Measurements from ENCODE around the gene METTL25. TPM values are rescaled to one million over a fixed set of nuclear protein-coding genes. Genes with fewer than 3 reads are reported as not detected.
"Not testable (repeated sequence)": the region's sequence is repeated elsewhere in the genome, so short reads cannot be mapped to it uniquely, and the experiment has no call there.

METTL25 gene
- total RNA-seq, 2 experiments from 2014 or later = 10.4 to 10.7 TPM

GRCh38 chr12:82357845-82358199 lies 507 bp upstream of the METTL25 start:
- no peak for DNase-seq
- ChIA-PET CTCF (interaction anchor here (0.8 to 3.3 kb wide), 9 partner anchors 8 to 760 kb away, joined by 3 to 20 read pairs (median 9); partner anchors contain the start of gene TMTC2), POLR2A (interaction anchor here (1.0 to 1.2 kb wide), 4 partner anchors 11 to 328 kb away, joined by 3 to 8 read pairs (median 4); partner anchors contain the start of gene TMTC2)
- no peaks in the 10 kb centered on the region for H3K27me3 Mint-ChIP-seq (ENCODE audit: low read depth)
- ATAC-seq = no peak
- peaks cover 45% of the 10 kb centered on the region for H3K36me3 Mint-ChIP-seq (ENCODE audit: low read depth)
- peak overlapping the region; percentile 93 for H3K4me3 Mint-ChIP-seq
- no peaks in the 10 kb centered on the region for H3K9me3 Mint-ChIP-seq (ENCODE audit: insufficient read depth)
- H3K4me1 Mint-ChIP-seq (ENCODE audit: low read depth) = peaks cover 42% of the 10 kb centered on the region
- peak overlapping the region; percentile 99 for H3K27ac Mint-ChIP-seq

DNA sequence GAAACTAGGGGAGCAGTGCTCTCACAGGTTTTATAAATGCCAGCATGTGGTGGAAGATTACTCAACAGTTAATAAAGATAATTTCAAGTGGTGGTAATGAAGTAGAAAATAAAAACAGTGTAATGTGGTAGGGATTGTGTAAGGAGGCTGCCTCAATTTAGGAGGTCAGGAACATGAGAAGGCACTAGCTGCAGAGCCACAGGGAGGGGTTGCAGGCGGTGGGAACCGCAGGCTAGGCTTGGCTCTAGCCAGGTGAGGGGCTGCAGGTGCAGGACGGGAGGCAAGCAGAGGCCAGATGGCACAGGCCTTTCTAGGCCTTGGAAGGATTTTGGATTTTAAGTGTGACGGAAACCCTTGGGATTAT lies 768 bp downstream of the METTL25 start:
- peak overlapping the region; percentile 93 for H3K4me3 Mint-ChIP-seq
- no peak for DNase-seq
- peaks cover 38% of the 10 kb centered on the region for H3K36me3 Mint-ChIP-seq (ENCODE audit: low read depth)
- ChIA-PET POLR2A (interaction anchor here (1.2 kb wide), 2 partner anchors 15 to 327 kb away, joined by 6 to 8 read pairs; partner anchors contain the start of gene TMTC2), CTCF (interaction anchor here (1.1 to 2.1 kb wide), 5 partner anchors 9 to 761 kb away, joined by 3 to 11 read pairs (median 9); partner anchors contain the start of gene TMTC2)
- peaks cover 42% of the 10 kb centered on the region for H3K4me1 Mint-ChIP-seq (ENCODE audit: low read depth)
- H3K27ac Mint-ChIP-seq = peak overlapping the region; percentile 99
- H3K27me3 Mint-ChIP-seq (ENCODE audit: low read depth) = no peaks in the 10 kb centered on the region
- H3K9me3 Mint-ChIP-seq (ENCODE audit: insufficient read depth) = no peaks in the 10 kb centered on the region
- ATAC-seq = no peak

DNA sequence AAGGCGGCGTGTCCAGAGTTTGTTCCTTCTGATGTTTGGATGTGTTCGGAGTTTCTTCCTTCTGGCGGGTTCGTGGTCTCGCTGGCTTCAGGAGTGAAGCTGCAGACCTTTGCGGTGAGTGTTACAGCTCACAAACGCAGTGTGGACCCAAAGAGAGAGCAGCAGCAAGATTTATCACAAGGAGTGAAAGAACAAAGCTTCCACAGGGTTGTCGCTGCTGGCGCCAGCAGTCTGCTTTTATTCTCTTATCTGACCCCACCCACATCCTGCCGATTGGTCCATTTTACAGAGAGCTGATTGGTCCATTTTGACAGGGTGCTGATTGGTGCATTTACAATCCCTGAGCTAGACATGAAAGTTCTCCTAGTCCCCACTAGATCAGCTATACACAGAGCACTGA lies 2.5 kb downstream of the METTL25 start:
- ChIA-PET POLR2A (interaction anchor here (0.5 kb wide), 1 partner anchor 435 kb away, joined by 4 read pairs; no protein-coding TSS in a partner anchor), CTCF (interaction anchor here (0.7 to 1.5 kb wide), 2 partner anchors 13 to 24 kb away, joined by 3 read pairs; no protein-coding TSS in a partner anchor)
- not testable (repeated sequence) for ATAC-seq; DNase-seq; H3K27ac Mint-ChIP-seq; H3K4me3 Mint-ChIP-seq; H3K9me3 Mint-ChIP-seq (ENCODE audit: insufficient read depth); H3K27me3 Mint-ChIP-seq (ENCODE audit: low read depth)
- Mint-ChIP-seq H3K36me3 (ENCODE audit: low read depth) (peaks cover 27% of the 10 kb centered on the region), H3K4me1 (ENCODE audit: low read depth) (peaks cover 32% of the 10 kb centered on the region)

- CTCF ChIA-PET = no interaction called here
- Mint-ChIP-seq H3K4me3 (no peak overlapping the region), H3K9me3 (ENCODE audit: insufficient read depth) (no peaks in the 10 kb centered on the region), H3K4me1 (ENCODE audit: low read depth) (peaks cover 26% of the 10 kb centered on the region), H3K27ac (no peak overlapping the region), H3K27me3 (ENCODE audit: low read depth) (no peaks in the 10 kb centered on the region), H3K36me3 (ENCODE audit: low read depth) (peaks cover 20% of the 10 kb centered on the region)
- DNase-seq = no peak
- POLR2A ChIA-PET = no interaction called here
- ATAC-seq = no peak
Observed at GRCh38 chr12:82361461-82361915, 3.2 kb downstream of the METTL25 start.

DNA sequence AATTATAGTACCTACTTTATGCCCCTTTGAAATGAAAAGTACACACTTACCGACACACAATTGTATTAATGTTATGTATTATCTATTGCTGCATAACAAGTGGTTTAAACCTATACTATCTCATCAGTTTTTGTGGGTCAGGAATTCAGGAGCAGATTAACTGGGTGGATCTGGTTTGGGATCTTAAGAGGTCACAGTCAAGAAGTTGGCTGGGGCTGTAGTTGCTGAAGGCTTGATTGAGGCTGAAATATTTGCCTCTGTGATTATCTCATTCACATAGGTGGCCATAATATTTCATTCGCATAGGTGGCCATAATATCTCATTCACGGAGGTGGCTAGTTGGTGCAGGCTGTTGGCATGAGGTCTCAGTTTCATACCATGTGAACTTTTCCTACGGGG lies 5.7 kb downstream of the METTL25 start:
- H3K27me3 Mint-ChIP-seq (ENCODE audit: low read depth) = no peaks in the 10 kb centered on the region
- DNase-seq (no peak), ATAC-seq (no peak)
- no peak overlapping the region for H3K4me3 Mint-ChIP-seq
- ChIA-PET POLR2A (no interaction called here), CTCF (no interaction called here)
- peaks cover 17% of the 10 kb centered on the region for H3K4me1 Mint-ChIP-seq (ENCODE audit: low read depth)
- H3K36me3 Mint-ChIP-seq (ENCODE audit: low read depth) = peaks cover 13% of the 10 kb centered on the region
- no peaks in the 10 kb centered on the region for H3K9me3 Mint-ChIP-seq (ENCODE audit: insufficient read depth)
- no peak overlapping the region for H3K27ac Mint-ChIP-seq

- Mint-ChIP-seq H3K4me1 (ENCODE audit: low read depth) (peaks cover 3% of the 10 kb centered on the region), H3K36me3 (ENCODE audit: low read depth) (peaks cover 3% of the 10 kb centered on the region), H3K27me3 (ENCODE audit: low read depth) (no peaks in the 10 kb centered on the region), H3K9me3 (ENCODE audit: insufficient read depth) (no peaks in the 10 kb centered on the region), H3K4me3 (no peak overlapping the region), H3K27ac (no peak overlapping the region)
- DNase-seq = no peak
- ATAC-seq = no peak
- CTCF ChIA-PET = interaction anchor here (4.3 kb wide), 1 partner anchor 9 kb away, joined by 20 read pairs; the partner anchor contains the start of genes CCDC59 and METTL25
- POLR2A ChIA-PET = no interaction called here
Observed at GRCh38 chr12:82366197-82366596, 7.9 kb downstream of the METTL25 start.

GRCh38 chr12:82375201-82375600 lies 16.9 kb downstream of the METTL25 start:
- ATAC-seq (no peak), DNase-seq (no peak)
- Mint-ChIP-seq H3K27me3 (ENCODE audit: low read depth) (no peaks in the 10 kb centered on the region), H3K27ac (no peak overlapping the region), H3K4me1 (ENCODE audit: low read depth) (no peaks in the 10 kb centered on the region), H3K36me3 (ENCODE audit: low read depth) (peaks cover 16% of the 10 kb centered on the region), H3K9me3 (ENCODE audit: insufficient read depth) (peaks cover 7% of the 10 kb centered on the region), H3K4me3 (no peak overlapping the region)
- ChIA-PET POLR2A (no interaction called here), CTCF (interaction anchor here (1.0 to 2.6 kb wide), 2 partner anchors 10 to 17 kb away, joined by 3 to 11 read pairs; partner anchors contain the start of genes CCDC59 and METTL25)

DNA sequence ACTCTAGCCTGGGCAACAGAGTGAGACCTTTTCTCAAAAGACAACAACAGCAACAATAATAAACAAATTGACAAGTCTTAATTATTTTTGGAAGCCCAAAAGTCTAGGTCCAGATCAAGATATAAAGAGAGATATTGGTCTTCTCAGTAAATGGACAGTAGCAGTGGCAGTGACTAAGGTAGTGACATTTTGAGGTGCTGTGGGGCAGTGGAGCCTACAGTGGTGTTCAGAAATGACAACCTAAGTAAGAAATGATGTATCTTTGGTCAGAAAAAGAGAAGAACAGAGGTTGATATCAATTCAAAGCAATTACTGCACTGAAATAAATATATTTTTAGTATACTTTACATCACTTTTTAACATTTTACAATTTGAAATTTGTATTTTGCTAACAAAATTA lies 20.7 kb downstream of the METTL25 start:
- CTCF ChIA-PET = interaction anchor here (2.8 kb wide), 1 partner anchor 21 kb away, joined by 9 read pairs; the partner anchor contains the start of genes CCDC59 and METTL25

GRCh38 chr12:82383930-82384552 lies 25.7 kb downstream of the METTL25 start:
- POLR2A ChIA-PET = no interaction called here
- Mint-ChIP-seq H3K36me3 (ENCODE audit: low read depth) (no peaks in the 10 kb centered on the region), H3K27me3 (ENCODE audit: low read depth) (no peaks in the 10 kb centered on the region), H3K9me3 (ENCODE audit: insufficient read depth) (no peaks in the 10 kb centered on the region), H3K4me1 (ENCODE audit: low read depth) (no peaks in the 10 kb centered on the region), H3K27ac (no peak overlapping the region), H3K4me3 (no peak overlapping the region)
- CTCF ChIA-PET = interaction anchor here (0.9 kb wide), 1 partner anchor 23 kb away, joined by 3 read pairs; no protein-coding TSS in a partner anchor
- no peak for DNase-seq
- ATAC-seq = no peak

More for the DNA sequence above, 20.7 kb downstream of the METTL25 start:
- POLR2A ChIA-PET = no interaction called here
- Mint-ChIP-seq H3K27me3 (ENCODE audit: low read depth) (no peaks in the 10 kb centered on the region), H3K4me3 (no peak overlapping the region), H3K4me1 (ENCODE audit: low read depth) (no peaks in the 10 kb centered on the region), H3K9me3 (ENCODE audit: insufficient read depth) (no peaks in the 10 kb centered on the region), H3K36me3 (ENCODE audit: low read depth) (peaks cover under 1% of the 10 kb centered on the region), H3K27ac (no peak overlapping the region)
- ATAC-seq = no peak
- DNase-seq = no peak

GRCh38 chr12:82398879-82399278 lies 40.5 kb downstream of the METTL25 start:
- CTCF ChIA-PET = no interaction called here
- Mint-ChIP-seq H3K27ac (no peak overlapping the region), H3K4me3 (no peak overlapping the region), H3K27me3 (ENCODE audit: low read depth) (no peaks in the 10 kb centered on the region), H3K9me3 (ENCODE audit: insufficient read depth) (no peaks in the 10 kb centered on the region), H3K4me1 (ENCODE audit: low read depth) (no peaks in the 10 kb centered on the region), H3K36me3 (ENCODE audit: low read depth) (no peaks in the 10 kb centered on the region)
- POLR2A ChIA-PET = no interaction called here
- ATAC-seq = no peak
- no peak for DNase-seq

DNA sequence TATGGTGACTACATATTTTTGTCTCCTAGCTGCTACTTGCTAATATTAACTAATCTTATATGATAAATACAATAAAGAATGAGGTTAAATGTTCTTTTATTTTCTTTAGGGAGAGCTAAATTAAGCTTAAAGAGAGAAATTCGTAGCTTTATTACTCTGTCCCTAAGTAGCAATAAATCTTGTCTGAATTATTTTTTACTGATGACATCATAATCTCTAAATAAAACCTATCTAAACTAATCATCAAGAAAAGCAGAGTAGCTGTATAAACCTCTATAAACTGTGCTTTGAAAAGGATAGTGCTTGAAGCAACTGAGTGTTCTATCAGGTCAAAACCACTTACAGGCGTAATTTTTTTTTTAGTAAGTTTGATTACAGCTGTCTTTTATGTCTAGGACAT lies 42.5 kb downstream of the METTL25 start:
- DNase-seq = no peak
- Mint-ChIP-seq H3K27ac (no peak overlapping the region), H3K27me3 (ENCODE audit: low read depth) (no peaks in the 10 kb centered on the region), H3K4me3 (no peak overlapping the region), H3K9me3 (ENCODE audit: insufficient read depth) (no peaks in the 10 kb centered on the region), H3K4me1 (ENCODE audit: low read depth) (no peaks in the 10 kb centered on the region), H3K36me3 (ENCODE audit: low read depth) (peaks cover 2% of the 10 kb centered on the region)
- ATAC-seq = no peak
- CTCF ChIA-PET = interaction anchor here (0.9 kb wide), 1 partner anchor 26 kb away, joined by 3 read pairs; no protein-coding TSS in a partner anchor
- POLR2A ChIA-PET = no interaction called here

DNA sequence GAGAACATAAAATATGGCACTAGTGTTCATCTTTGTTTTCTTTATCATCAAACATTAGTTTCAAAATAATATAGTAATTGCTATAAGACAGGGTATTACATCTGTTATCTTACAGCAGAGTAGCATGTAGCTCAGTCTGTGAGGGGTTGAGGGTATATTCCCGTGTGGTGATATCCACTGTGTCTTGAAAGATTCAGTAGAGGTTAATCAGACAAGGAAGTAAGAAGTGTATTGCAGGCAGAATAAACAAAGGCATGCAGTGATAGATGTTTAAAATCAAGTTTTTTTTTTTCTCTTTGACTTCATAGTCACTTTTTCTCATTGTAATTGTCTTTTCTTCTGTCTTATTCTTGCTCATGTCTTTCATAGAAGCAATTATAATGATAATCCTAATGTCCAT lies 48.3 kb downstream of the METTL25 start:
- POLR2A ChIA-PET = no interaction called here
- no peaks in the 10 kb centered on the region for H3K27me3 Mint-ChIP-seq (ENCODE audit: low read depth)
- ATAC-seq (no peak), DNase-seq (no peak)
- no peaks in the 10 kb centered on the region for H3K4me1 Mint-ChIP-seq (ENCODE audit: low read depth)
- CTCF ChIA-PET = no interaction called here
- H3K9me3 Mint-ChIP-seq (ENCODE audit: insufficient read depth) = no peaks in the 10 kb centered on the region
- H3K4me3 Mint-ChIP-seq = no peak overlapping the region
- no peak overlapping the region for H3K27ac Mint-ChIP-seq
- peaks cover 2% of the 10 kb centered on the region for H3K36me3 Mint-ChIP-seq (ENCODE audit: low read depth)

All from activated CD8-positive, alpha-beta T cell treated with anti-CD3 and anti-CD28 coated beads, Interleukin-2, amount 10 ng/mL, durations not matched to agents 7 days and 5 days (primary cell).